HUES64 (cell line): ENCODE data around the gene GPC2. TPM values are rescaled to one million over a fixed set of nuclear protein-coding genes. Genes with fewer than 3 reads are reported as not detected.
A peak's percentile ranks its signal among the peaks of the same experiment; 100 is the strongest.
"Not testable (repeated sequence)": the region's sequence is repeated elsewhere in the genome, so short reads cannot be mapped to it uniquely, and the experiment has no call there.

Source experiments
- H3K27ac ChIP-seq: 2 replicates; pipeline ENCODE4 v1.7.0; 2013; ENCODE audit warnings: low read depth, low read length, inconsistent platforms
- H3K27me3 ChIP-seq: 2 replicates; pipeline ENCODE4 v1.6.1; 2013; ENCODE audit warnings: mild to moderate bottlenecking, low read length; ENCODE audit not compliant: insufficient read depth
- H3K36me3 ChIP-seq: 2 replicates; pipeline ENCODE4 v1.6.1; 2013; ENCODE audit warnings: mild to moderate bottlenecking, low read length; ENCODE audit not compliant: insufficient read depth
- H3K4me1 ChIP-seq: 2 replicates; pipeline ENCODE4 v1.6.1; 2013; ENCODE audit warnings: mild to moderate bottlenecking, low read length, moderate library complexity; ENCODE audit not compliant: insufficient read depth
- H3K4me3 ChIP-seq: 2 replicates; pipeline ENCODE4 v1.5.1; 2013; ENCODE audit warnings: mild to moderate bottlenecking, low read length, moderate library complexity
- H3K9ac ChIP-seq: 2 replicates; pipeline ENCODE4 v1.6.1; 2013; ENCODE audit warnings: mild to moderate bottlenecking, low read depth, low read length
- H3K9me3 ChIP-seq: 2 replicates; pipeline ENCODE4 v1.6.1; 2013; ENCODE audit warnings: low read depth, low read length; ENCODE audit not compliant: insufficient read depth
- WGBS: fragments of 150-250, 120-280 bp; methylation state at CpG from one replicate; pipeline ENCODE4 v1.1.7; 2013; ENCODE audit warnings: missing lambda C conversion rate; 5-methylcytosine and 5-hydroxymethylcytosine counted together
- polyA plus RNA-seq, 2 experiments: library from polyadenylated mRNA; stranded (reverse); fragments of 50-300 nt; gene quantifications; one replicate each; pipeline ENCODE4 v1.2.3, GENCODE V29; 2013

GPC2 gene
- polyA plus RNA-seq (2013, experiment 1 of 2): 25.8 TPM
- polyA plus RNA-seq (2013, experiment 2 of 2): 32.0 TPM

GRCh38 chr7:100177045-100178001, at the start of gene GPC2, which contains the start of gene STAG3:
Gene GPC2 (minus strand): TSS chr7:100177381. CDS start chr7:100177199, 182 bp downstream.
Gene STAG3 (plus strand): TSS chr7:100177918. CDS start chr7:100180557, 2,639 bp downstream.
- Histone ChIP-seq H3K27me3 (peaks cover 7% of the 10 kb centered on the region), H3K27ac (peak within 1 kb of the TSS; percentile 75), H3K9me3 (no peaks in the 10 kb centered on the region), H3K4me1 (peaks cover 7% of the 10 kb centered on the region), H3K36me3 (peaks cover 13% of the 10 kb centered on the region), H3K4me3 (peak within 1 kb of the TSS; percentile 96), H3K9ac (peak within 1 kb of the TSS; percentile 89)
- 25% methylated on average over 78 of the region's 78 CpGs for WGBS

GRCh38 chr7:100224891-100225290, 47.7 kb upstream of the GPC2 start:
- peaks cover 10% of the 10 kb centered on the region; the same call in 1 of the 2 replicates for H3K36me3 ChIP-seq
- not testable (repeated sequence) for H3K27me3 ChIP-seq, H3K9ac ChIP-seq, H3K4me1 ChIP-seq, H3K4me3 ChIP-seq, H3K27ac ChIP-seq, H3K9me3 ChIP-seq
- WGBS: 92% methylated on average over 6 of the region's 6 CpGs

- peaks cover 10% of the 10 kb centered on the region; the same call in 1 of the 2 replicates for H3K36me3 ChIP-seq
- WGBS: 92% methylated on average over 17 of the region's 17 CpGs
- H3K27me3 ChIP-seq, H3K9ac ChIP-seq, H3K4me3 ChIP-seq, H3K9me3 ChIP-seq, H3K27ac ChIP-seq, H3K4me1 ChIP-seq: not testable (repeated sequence)
These were observed 46.3 kb upstream of the GPC2 start for GRCh38 chr7:100223376-100223927.

- Histone ChIP-seq H3K4me3 (no peak overlapping the region), H3K36me3 (peaks cover 10% of the 10 kb centered on the region; the same call in 1 of the 2 replicates), H3K27ac (no peak overlapping the region), H3K27me3 (no peaks in the 10 kb centered on the region), H3K9me3 (no peaks in the 10 kb centered on the region), H3K9ac (no peak overlapping the region), H3K4me1 (no peaks in the 10 kb centered on the region)
- WGBS: 91% methylated on average over 13 of the region's 13 CpGs
These were observed 45.4 kb upstream of the GPC2 start for GRCh38 chr7:100222445-100223132.

GRCh38 chr7:100221767-100222444, 44.7 kb upstream of the GPC2 start:
- no peaks in the 10 kb centered on the region for H3K27me3 ChIP-seq
- 92% methylated on average over 13 of the region's 14 CpGs for WGBS
- no peak overlapping the region for H3K27ac ChIP-seq
- H3K4me1 ChIP-seq: no peaks in the 10 kb centered on the region
- H3K9me3 ChIP-seq: no peaks in the 10 kb centered on the region
- H3K9ac ChIP-seq: no peak overlapping the region
- H3K36me3 ChIP-seq: peaks cover 10% of the 10 kb centered on the region; the same call in 1 of the 2 replicates
- H3K4me3 ChIP-seq: no peak overlapping the region

GRCh38 chr7:100221231-100221718, 44.1 kb upstream of the GPC2 start:
- no peak overlapping the region for H3K9ac ChIP-seq
- peaks cover 10% of the 10 kb centered on the region; the same call in 1 of the 2 replicates for H3K36me3 ChIP-seq
- no peaks in the 10 kb centered on the region for H3K4me1 ChIP-seq
- 97% methylated on average over 5 of the region's 5 CpGs for WGBS
- no peak overlapping the region for H3K4me3 ChIP-seq
- H3K27ac ChIP-seq: no peak overlapping the region
- H3K27me3 ChIP-seq: no peaks in the 10 kb centered on the region
- H3K9me3 ChIP-seq: no peaks in the 10 kb centered on the region

- Histone ChIP-seq H3K4me1 (no peaks in the 10 kb centered on the region), H3K9ac (no peak overlapping the region), H3K36me3 (peaks cover 10% of the 10 kb centered on the region; the same call in 1 of the 2 replicates), H3K27ac (no peak overlapping the region), H3K27me3 (no peaks in the 10 kb centered on the region), H3K4me3 (no peak overlapping the region), H3K9me3 (no peaks in the 10 kb centered on the region)
- 94% methylated on average over 22 of the region's 22 CpGs for WGBS
These were observed 43.5 kb upstream of the GPC2 start for GRCh38 chr7:100220586-100221230.

GRCh38 chr7:100219801-100220585, 42.8 kb upstream of the GPC2 start, which contains the start of gene PVRIG:
Gene PVRIG (plus strand): TSS chr7:100219949. CDS start chr7:100219971, 22 bp downstream.
- not testable (repeated sequence) for H3K27ac ChIP-seq, H3K4me1 ChIP-seq, H3K9me3 ChIP-seq, H3K9ac ChIP-seq, H3K4me3 ChIP-seq, H3K27me3 ChIP-seq
- WGBS: 95% methylated on average over 25 of the region's 27 CpGs
- peaks cover 10% of the 10 kb centered on the region; the same call in 1 of the 2 replicates for H3K36me3 ChIP-seq

GRCh38 chr7:100219271-100219737, 42.1 kb upstream of the GPC2 start:
- H3K4me1 ChIP-seq: no peaks in the 10 kb centered on the region
- no peak overlapping the region for H3K4me3 ChIP-seq
- no peak overlapping the region for H3K9ac ChIP-seq
- WGBS: 92% methylated on average over 10 of the region's 10 CpGs
- H3K36me3 ChIP-seq: peaks cover 10% of the 10 kb centered on the region; the same call in 1 of the 2 replicates
- H3K27me3 ChIP-seq: no peaks in the 10 kb centered on the region
- H3K9me3 ChIP-seq: no peaks in the 10 kb centered on the region
- no peak overlapping the region for H3K27ac ChIP-seq
